GM19438 (cell line): ENCODE measurements around the gene CRB1.

Source experiments
- ATAC-seq: cut with Tn5 transposase; IDR thresholded peaks from one replicate; pipeline ENCODE4 v1.9.1; 2021; ENCODE audit warnings: low read depth; ENCODE audit not compliant: unreplicated experiment

The CRB1 gene

DNA sequence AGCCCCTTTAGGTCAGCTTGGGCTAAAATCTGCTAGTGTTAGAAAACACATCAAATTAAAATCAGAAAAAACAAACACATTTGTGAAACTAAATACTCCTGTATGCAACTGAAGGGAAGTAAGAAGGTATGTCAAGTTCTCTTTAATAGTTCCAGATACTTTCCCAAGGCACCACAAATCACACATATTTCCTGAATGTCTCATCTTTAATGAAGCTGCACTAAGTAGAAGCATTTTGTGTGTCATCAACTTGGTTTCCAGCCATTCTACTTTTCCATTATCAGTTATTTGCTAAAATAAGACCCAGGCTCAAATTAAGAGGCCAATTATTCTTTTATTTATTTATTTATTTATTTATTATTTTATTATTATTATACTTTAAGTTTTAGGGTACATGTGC lies 34.7 kb downstream of the CRB1 start:
- ATAC-seq: no peak

DNA sequence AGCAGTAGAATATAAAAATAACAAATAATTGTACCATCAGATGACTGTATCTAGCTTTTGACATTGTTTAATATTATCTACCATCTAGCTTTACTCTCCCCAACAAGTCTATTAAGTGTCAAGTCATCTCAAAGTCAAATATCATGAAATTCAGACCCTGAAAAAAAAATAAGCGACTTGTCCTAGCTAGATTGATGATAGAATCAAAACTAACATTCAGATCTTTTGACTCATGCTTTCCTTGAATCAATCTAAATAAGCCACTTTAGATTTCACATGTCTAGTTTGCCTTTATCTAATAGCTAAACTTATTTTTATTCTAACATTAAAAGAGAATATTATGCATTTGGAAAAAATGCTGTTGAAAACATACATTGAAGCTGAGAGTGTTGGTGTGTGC lies 35.4 kb downstream of the CRB1 start:
- ATAC-seq: no peak

DNA sequence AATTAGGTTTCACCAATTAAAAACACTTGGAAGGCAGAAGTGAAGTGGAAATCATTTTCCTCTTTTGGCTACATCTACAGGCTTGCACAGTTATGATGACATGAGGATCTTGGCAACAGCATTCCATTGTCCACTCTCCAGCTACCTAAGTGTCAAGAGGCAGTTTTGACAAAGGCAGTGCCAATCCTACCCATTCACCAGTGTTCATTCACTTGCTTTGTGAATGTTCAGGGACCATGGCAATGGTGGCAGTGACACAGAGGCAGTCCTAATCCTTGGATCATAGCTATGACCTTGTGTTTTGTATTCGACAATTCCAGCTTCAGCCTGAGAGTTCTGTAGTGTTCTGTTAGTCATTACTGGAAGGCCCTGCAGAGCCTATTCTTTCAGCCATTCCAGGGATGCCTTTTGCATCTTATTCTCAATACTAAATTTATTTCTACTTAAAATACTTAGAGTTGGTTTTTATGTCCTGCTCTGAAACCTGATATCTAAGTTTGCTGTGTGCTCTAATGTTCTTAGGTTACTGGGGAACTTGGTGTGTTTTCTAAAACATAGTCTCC lies 36.7 kb downstream of the CRB1 start:
- no peak for ATAC-seq

DNA sequence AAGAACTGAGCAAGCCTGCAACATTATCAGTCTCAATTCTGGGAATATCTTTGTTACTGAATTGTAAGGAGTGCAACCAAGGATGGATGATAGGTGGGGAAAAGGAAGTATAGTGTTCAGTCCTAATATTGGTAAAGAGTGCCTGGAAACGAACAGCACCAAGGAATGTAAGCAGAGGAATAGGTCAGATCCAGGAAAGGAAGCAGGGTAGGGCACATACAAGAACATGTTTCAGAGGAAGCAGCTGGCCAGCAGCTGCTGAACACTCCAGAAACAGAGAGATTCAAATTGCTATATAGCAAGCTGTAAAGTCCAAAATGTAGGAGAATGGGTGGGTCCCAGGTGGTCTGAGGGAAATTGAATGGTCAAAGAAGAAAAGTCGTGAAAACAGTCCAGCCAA lies 37.9 kb downstream of the CRB1 start:
- ATAC-seq: no peak

DNA sequence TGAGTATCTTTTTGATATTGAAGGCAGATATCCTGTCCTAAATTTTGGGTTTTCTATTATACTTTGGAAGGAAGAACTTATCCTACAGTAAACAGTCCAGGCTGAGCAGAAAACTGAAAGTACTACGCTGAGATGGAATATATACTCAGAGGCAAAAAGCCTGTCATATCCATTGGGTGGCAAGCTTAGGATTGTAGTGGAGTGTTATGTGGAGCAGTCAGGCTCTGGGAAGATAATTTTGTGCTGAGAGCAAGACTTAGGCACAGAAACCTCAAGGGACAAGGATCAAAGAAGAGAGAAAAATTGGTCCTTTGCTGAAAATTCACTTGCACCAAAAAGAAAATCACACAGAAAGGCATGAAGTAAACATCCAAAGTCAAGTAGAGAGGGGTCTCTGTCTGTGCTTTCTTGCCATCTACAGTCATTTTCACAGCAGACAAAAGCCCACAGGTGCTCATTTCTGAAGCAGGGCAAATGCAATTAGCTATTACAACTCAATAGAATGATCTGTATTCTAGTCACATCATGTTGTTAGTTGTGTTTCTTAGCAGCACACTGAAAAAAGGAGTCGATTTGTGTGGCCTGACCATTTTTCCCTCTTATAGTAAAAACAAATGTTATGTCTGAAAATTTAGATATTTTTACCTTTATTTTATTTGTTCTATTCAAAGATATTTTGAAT lies 38.5 kb downstream of the CRB1 start:
- no peak for ATAC-seq

DNA sequence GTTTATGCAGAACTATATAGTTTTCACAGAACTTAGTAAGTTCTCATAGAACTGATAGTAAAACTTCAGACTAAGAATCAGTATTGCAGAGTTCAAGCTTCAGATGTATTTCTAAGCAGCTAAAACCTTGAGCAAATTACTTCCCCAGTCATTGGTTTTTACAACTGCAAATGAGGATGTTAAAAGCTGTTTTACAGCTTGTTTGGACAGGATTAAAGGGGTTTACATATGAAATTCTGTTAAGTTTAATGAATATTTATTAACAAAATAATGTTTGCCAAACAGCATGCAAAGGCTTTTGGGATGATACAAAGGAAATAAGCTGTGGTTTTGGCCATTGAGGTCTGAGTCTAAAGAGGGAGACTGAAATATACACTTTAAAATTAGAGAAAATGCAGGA lies 39.1 kb downstream of the CRB1 start:
- no peak for ATAC-seq

DNA sequence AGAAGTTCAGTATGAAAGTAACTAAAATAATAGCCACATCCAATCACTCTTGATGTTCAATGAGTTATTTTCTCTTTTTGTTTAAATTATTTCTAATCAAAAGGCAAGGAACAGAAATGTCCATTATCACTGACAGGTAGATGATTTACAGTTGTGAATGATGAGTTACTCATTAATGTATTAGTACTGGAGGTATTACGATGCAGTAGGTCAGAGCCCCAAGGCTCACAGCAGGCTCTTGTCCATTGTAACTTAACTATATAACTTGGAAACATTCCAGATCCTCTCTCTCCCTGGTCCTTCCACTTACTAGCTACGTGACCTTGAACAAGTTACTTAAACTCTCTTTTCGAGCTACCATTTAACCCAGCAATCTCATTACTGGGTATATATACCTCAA lies 39.5 kb downstream of the CRB1 start:
- no peak for ATAC-seq

DNA sequence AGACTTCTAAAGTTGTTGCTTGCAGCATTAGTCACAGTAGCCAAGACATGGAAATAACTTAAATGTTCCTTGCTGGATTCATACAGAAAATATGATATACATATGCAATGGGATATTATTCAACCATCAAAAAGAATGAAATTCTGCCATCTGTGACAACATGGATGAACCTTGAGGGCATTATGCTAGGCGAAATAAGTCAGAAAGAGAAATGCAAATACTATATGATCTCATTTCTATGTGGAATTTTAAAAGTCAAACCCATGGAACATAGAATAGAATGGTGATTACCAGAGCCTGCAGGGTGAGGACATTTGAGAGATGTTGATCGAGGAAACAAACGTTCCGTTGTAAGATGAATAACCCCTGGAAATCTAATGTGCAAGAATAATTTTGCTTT lies 43.0 kb downstream of the CRB1 start:
- no peak for ATAC-seq

DNA sequence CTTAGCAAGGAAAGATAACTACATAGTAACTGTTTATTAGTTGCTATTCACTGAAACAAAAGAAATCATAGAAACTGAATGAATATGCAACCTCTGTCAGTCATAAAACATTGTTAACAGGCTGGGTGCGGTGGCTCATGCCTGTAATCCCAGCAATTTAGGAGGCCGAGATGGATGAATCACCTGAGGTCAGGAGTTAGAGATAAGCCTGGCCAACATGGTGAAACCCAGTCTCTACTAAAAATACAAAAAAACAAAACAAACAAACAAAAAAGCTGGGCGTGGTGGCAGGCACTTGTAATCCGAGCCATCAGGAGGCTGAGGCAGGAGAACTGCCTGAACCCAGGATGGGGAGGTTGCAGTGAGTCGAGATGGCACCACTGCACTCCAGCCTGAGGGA lies 44.1 kb downstream of the CRB1 start:
- no peak for ATAC-seq

DNA sequence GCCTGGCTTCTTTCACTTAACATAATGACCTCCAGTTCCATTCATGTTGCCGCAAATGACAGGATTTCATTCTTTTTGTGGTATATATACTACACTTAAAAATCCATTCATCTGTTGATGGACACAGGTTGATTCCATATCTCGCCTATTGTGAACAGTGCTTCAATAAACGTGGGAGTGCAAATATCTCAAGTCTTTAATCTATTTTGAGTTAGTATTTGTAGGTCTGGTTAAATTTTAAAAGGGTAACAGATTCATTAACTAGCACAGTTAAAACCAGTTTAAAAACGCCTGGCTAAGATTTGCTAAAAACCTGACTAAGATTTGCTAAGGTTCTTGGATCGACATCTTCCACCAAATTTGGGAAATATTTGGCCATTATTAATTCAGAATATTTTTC lies 45.7 kb downstream of the CRB1 start:
- no peak for ATAC-seq

DNA sequence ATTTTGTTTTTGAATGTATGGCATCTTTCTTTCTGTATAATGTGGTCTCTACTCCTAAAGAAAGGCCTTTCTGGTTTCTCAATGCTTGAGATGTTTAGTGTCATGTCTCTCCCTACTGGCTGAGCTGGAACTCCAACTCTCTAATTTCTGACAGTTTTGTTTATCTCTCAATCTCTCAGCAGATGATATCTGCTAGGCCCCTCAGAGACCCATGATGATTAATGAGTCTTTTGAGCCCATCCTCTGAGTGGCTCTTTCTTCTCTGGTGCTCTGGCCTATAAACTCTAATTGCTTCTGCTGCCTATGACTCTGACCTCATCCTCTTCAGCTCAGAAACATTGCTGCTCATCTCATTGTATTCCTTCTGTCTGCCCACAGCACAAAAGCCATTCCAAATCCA lies 46.6 kb downstream of the CRB1 start:
- ATAC-seq: no peak

DNA sequence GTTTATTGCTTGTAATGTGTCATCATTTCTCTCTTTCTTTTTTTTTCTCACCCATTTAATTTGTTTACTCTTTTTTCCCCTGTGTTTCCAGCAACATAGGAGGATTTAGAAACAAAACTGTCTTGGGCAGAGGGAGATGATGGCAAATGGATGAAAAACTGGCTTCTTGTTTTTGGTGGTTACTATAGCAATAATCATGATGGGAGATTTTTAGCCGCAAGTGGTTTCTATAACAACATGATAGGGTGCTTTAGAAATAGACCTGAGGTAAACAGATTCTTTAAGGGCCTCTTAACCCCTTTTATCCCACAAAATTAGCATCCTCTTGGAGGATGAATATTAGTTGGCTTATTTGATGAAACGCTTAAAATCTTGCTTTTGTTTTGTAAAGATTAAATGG lies 51.6 kb downstream of the CRB1 start:
- ATAC-seq: no peak

DNA sequence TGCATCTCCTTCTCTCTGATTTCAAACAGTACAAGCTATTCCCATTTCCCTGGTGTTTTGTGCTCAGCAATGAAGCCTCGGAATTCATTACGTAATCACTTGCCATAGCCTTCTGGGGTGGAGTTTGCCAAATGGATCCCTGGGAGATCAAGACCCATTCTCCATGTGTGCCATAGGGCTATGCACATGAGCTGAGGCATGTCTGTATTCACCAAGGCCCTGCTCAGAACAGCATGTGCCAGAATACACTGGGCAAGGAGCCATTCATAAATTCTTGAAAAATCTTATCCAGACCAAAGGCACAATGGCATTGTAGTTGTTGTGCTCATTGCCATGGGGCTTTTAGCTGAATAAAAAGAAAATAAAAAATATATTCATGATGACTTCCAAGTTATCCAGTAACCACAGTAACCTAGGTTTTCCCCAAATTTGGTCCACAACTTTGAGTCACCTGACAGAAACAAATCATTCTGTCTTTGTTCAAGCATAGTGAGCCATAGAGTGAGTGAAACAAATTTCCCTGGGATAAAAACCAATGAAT lies 53.0 kb downstream of the CRB1 start:
- ATAC-seq: no peak

DNA sequence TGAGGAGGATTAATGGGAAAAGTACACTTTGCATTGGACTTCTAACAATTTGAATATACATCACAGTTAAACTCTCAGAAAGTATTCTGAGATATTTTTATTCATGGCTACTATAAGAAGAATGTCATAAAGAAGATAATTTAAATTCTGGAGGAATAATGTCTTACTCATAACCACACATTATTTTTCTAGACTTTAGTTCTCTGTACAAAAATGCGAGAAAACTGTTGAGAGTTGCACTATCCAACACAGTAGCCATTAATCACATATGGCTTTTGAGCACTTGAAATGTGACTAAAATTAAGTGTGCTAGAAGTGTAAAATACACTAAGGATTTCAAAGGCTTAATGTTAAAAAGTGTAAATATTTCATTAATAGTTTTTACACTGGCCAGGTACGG lies 53.8 kb downstream of the CRB1 start:
- ATAC-seq: no peak

DNA sequence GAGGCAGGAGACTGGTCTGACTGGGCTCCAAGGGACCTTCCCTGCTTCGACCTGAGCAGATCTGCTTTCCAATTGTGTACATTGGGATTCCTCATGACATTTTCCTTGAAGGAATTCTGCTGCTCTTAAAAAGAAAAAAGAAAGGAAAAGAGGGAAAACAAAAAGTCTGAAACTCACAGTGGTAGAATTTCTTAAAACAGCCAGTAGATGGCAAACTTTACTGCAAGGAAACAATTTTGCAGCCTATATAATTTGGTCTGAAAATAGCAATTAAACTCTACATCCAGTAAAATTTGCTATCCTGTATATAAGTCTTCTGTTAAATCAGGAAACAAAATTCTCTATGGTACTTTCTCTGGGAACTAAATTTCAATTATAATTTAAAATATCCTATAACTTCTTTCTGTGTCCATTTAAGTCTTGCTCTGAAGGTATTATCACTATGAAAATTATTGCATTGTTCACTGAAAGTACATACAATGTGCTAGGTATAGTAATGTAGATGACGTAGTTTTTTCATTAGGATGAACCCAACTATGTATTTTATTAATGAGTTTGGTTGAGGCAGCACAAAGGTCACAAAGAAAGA lies 59.8 kb downstream of the CRB1 start:
- no peak for ATAC-seq

DNA sequence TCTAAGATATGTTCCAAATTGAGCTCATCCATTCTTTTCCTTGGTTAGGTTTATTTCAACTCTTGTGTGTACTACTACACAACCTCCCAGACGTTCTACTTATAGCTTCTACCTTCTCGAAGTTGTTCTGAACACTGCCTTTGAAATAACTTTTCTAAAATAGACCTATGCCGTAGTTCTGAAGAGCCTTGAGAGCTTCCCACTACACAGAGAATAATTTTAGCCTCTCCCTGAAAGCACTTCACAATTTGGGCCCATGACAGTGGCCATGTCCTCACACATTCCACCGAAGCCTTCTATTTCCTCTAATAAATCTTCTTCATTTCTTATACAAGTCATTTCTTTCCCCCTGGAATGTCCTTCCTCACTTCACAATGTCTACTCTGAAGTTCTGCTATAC lies 62.2 kb downstream of the CRB1 start:
- no peak for ATAC-seq

DNA sequence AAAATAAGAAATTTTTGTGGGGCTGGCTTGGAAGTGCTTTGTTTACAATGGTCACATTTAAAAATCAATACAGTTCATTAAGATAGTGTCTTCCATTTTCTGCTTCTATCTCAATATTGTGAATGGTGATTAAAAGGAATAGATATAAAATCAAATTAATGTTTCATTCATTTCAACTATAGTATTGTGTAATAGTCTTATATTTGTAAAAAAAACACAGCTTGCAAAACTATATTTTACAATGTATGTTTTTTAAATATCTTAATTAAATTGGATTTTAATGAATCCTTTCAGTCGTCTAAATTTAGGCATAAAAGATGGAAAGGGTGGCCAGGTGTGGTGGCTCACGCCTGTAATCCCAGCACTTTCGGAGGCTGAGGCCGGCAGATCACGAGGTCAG lies 63.5 kb downstream of the CRB1 start:
- no peak for ATAC-seq

DNA sequence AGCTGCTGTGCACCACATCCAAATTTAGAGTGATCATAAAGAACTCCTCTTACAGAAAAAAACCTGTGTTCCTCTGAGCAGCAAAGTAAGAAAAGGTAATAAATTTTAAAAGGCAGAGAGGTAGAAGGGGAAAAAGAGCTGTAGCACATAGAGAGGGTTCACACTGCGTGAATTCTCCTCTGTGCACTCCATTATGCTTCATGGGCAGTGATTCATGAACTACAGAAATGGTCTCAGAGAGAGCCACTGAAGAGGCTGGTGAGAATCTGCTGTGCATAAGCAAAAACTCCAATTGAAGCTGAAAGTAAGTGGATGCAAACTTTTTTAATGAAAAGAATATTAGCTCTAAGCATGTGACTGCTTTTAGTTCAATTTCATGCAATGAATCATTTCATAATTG lies 65.0 kb downstream of the CRB1 start:
- ATAC-seq: no peak

DNA sequence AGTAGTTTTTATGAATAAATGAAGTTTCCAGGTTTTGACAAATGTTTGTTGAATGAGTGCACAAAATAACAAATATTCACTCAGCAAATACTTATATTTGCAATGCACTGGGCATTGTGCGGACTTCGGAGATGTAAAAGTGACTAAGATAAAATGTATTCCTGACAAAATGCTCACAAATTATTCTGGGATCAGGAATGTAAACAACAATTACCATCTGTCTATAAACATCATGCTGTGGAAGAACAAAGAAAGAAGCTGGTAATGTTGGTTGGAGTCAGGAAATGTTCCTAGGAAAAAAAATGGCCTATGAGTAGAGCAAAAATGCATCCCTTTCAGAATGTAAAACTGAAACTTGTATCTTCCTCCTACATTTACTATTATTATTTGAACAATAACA lies 68.5 kb downstream of the CRB1 start:
- no peak for ATAC-seq

DNA sequence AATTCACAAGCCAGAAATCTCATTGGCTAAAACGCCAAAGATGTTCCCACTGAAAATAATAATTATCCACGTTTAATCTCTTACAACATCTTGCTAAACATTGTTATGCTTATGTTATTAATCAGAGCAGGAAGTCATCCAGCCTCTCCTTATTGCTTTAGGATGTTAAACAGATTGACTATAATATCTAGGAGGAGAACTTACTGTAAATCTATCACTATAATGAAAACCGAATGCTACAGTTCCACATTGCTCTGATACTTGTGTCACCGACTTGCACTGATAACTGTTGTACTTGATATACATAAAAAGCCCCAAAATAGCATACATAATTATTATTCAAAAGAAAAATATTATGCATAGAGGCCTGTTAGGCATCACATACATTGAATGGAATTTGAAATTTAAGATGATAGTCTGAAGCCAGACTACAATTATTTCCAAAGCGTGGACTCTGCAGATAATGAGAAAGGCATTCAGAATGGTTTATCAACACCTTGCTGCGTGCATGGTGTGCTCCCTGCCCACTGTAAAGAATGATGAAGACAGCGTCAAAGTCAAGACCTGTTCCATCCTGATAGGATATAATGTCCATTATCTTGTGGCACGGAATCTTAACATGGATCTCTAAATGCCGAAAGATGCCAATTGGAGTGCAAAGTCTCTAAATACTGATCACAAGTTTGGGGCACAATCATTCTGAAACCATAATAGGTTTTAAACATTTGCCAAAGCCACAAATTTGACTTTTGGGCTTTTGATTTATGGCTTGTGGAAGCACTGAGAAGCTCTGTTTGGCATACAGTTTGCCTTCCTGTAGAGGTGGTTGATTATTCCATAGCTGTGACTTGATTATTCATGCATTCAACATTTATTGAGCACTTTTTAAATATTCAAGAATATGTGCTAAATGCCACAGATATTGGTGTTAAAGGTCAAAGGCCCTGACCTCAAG lies 71.3 kb downstream of the CRB1 start:
- no peak for ATAC-seq

DNA sequence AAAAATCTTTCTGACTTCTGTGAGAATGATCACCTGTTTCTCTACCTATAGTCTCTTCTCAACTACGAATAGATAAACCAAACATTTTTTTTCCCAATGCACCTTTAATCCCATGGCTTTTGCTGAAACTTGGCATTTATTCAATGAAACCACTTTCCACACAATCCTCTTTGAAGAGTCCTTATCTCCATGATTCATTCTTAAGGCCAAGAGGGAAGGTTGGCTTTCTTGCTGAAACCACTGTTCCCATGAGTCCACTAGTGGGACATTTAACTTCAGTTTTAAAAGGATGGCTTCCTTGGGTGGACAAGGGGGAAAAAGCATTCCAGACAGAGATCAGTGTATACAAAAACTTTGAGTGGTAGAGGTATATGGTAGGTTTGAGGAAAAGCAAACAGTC lies 73.6 kb downstream of the CRB1 start:
- no peak for ATAC-seq
